Measurements from ENCODE around the gene DSCAML1.

The DSCAML1 gene

DNA sequence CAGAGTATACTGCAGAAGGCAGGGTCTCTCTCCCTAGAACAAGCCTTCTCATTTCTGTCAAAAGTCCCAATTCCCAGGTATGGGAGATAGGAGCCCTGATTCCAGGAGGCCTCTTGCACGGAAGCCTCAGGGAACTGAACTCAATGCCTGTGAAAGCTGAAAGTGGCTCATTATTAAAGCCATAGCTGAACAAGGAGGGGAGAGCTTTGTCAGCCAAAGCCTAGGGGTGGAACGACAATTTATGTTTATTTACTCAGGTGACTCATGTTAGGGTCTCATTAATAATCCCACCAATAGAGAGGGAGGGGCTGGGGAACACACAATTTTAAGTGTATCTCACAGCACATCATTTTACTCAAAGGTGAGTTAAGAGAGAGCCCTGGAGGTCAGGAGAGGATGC, 44.9 kb downstream of the DSCAML1 start:
- no peak for DNase-seq (ENCODE audit: low spot score)

DNA sequence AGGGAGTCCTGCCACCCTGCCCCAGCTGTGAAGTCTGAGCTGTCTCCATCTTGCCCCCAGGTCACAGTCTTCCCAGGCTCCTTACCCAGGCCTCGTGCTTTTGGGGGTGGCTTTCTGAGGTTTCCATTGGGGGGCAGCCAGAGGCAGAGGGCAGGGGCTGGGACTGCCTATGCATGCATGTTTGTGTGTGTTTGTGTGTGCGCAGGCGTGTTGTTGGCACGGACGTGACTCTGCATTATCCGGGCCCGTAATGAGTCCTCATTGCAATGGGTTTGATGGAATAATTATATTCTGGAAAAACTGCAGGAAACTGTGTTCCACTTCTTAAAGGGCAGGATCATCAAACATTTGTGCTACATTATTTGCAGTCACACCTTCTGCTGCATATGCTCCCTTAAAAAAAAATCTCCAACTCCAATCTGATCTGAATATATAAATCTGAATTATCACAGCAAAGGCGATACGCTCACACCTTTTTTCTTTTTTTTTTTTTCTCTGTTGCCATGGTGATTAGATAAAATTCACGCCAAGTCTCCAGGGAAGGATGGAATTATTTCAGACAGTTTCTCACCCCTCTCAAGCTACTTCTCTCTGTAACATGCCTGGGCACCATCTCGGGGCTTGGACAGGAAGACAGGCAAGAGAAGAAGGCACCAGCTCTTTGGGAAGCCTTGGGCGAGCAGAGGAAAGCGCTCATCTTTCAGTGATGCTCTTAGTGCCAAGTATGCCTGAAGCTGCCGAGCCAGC, 45.9 kb downstream of the DSCAML1 start:
- DNase-seq (ENCODE audit: low spot score), result no peak

DNA sequence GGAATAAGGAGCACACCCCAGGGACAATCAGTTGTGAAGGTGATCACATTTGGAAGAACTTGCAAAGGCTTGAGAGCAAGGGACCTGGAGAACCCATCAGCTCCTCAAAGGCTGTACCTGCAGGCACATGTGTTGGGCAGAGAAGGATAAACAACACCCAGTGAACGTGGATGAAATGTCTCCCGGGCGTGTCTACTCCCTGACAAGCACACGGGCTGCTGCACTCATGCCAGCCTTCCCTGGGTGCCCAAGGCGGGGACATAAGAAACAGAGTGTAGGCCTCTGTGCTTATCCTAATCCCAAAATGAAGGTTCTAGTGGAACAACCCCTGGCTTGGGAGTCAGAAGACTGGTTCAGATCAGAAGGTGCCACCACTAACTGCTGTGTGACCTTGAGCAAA, 46.7 kb downstream of the DSCAML1 start:
- DNase-seq (ENCODE audit: low spot score), result no peak

DNA sequence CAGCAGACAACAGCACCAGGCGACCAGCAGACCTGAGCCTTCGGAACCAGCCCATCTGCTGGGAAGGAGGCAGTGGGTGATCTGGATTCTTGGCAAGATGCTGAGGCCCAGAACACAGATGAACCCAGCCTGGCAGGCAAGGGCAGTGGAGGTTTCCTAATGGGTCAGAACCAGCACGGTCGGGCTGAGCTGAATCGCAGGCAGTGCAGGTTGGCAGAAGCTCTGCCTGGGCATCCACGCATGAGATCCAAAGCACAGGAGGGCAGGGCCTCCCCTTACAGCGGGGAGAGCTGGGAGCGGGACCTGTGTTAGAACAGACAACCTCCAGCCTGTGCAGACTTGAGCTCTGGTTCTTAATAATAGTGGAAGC, 47.5 kb downstream of the DSCAML1 start:
- DNase-seq (ENCODE audit: low spot score), result no peak

GRCh38 chr11:117748771-117749540, 48.1 kb downstream of the DSCAML1 start:
- DNase-seq (ENCODE audit: low spot score), result no peak

DNA sequence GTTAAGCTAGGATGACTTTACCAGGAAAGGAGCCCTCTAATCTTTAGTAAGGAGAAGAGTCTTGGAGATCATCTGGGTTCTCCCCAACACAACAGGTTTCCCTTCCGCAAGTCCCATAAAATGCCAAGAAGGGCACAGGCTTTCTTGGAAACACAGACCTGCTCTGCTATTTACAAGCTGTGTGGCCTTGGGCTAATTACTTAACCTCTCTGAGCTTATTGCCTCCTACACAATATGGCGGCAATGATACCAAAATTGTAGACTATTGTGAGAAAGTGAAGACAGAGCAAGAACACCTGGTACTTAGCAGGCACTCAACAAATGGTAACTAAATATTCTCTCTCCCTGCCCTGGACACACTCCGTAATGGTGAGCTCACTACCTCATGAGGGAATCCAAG, 49.1 kb downstream of the DSCAML1 start:
- DNase-seq (ENCODE audit: low spot score), result no peak

DNA sequence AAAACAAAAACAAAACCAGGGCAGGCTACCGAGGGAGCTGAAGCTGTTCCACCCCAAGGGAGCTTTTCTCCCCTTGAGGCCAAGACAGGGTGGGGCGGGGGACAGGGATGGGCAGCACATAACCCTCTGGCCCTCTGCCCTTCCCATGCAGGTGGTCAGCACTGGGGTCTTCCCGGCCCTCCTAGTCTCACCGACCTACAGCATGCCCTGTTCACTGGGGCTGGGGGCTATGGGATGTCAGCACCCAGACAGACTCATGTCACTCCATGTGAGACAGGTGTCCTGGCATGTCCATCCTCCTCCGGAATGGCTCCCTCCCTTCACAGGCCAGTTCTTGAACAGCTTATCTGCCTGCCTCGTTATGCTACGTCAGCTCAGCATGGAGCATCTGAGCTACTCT, 51.7 kb downstream of the DSCAML1 start:
- DNase-seq (ENCODE audit: low spot score), result no peak

- no peak for DNase-seq (ENCODE audit: low spot score)
Observed at GRCh38 chr11:117744471-117745150, 52.4 kb downstream of the DSCAML1 start.

DNA sequence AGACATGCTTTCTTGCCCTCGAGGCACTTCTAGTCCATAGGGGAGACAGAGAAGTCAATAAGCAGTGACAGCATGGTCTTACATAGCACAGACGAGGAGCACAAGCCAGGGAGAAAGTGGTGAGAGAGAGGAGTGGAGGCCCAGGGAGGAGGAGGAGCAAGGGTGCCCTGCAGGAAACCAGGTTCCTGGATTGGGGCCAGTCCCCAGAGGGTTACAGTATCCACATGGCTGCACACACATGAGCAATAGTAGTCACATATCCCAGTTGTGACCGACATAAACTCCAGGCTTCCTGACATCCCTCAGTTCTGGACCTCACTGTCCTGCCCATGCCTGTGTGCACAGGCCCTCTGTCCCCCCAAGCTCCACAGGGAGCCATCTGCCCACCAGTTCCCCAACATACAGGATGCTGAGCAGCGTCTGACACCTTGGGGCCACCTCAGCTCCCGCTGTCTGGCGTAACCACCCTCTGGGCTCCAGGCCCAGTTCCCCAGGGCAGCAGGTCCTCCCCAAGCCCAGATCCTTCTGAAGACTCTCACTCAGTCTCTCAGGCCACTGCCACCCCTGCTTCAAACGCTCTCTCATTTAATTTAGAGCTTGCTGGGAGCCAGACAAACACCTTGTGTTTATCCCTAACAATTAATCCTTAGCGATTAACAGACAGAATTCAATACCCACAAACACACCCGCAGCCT, 53.7 kb downstream of the DSCAML1 start:
- no peak for DNase-seq (ENCODE audit: low spot score)

GRCh38 chr11:117738246-117738957, 58.6 kb downstream of the DSCAML1 start:
- no peak for DNase-seq (ENCODE audit: low spot score)

DNA sequence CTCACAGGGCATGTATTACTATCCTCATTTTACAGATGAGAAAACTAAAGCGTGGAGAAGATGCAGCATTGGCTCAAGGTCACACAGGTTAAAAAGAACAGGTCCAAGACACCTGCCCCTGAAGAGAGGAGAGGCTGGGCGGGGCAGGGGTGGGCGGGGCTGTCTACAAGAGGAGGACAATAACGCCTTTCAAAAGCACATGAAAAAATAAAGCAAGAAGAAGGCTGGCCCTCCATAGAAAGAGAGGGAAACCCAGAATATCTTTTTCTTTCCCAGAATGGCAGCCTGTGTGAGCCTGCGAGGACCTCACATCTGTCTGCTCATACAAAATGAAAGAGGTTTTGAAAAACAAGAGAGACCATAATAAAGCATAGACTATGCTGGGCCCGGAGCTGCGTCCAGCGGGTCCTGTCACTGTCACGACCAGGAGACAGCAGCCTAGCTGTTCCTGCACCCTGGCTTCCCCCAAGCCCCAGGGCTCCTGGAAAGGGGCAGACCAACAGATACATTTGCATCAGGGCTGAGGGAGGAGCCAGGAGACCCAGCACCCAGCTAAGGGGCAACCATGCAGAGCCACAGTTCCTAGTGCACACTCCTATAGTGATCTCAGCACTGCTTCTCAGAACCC, 61.6 kb downstream of the DSCAML1 start:
- DNase-seq (ENCODE audit: low spot score), result peak; percentile 82

DNA sequence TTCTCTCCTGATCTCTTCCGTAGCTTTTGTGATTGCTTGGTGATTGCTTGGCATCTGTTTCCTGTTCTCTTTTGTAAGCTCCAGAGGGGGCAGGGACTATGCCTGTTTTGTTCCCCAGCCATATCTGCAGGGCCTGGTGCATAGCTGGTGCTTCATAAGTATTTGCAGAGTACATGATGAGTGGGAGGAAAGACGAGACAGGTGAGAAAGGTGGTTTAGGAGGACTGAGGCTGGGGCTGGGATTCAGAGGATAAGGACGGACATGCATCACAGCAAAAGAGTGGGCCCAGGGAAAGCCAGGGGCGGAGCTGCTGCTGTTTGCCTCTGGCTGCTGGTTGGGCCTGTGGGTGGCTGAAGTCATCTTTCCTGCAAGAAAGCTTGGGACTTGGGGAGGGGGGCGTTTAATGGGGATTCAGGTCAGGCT, 62.4 kb downstream of the DSCAML1 start:
- DNase-seq (ENCODE audit: low spot score), result no peak

DNA sequence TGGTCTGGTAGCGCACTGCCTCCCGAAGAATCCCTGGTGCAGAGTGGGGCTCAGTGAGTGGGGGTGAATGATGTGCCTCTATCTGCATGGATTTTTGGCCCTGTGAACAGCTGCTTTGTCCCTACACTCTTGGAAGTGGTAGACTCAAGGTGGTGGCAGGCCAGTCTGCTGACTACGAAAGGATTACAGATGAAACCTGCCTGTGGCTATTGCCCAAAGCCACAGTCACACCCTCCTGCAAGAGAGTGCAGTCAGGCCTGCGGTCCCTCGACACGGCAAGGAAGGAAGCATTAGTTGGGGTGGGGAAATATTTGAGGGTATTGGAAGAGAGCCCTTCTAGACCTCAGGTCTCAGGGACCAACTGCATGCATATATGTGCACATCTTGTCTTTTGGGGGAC, 63.7 kb downstream of the DSCAML1 start:
- DNase-seq (ENCODE audit: low spot score), result no peak

DNA sequence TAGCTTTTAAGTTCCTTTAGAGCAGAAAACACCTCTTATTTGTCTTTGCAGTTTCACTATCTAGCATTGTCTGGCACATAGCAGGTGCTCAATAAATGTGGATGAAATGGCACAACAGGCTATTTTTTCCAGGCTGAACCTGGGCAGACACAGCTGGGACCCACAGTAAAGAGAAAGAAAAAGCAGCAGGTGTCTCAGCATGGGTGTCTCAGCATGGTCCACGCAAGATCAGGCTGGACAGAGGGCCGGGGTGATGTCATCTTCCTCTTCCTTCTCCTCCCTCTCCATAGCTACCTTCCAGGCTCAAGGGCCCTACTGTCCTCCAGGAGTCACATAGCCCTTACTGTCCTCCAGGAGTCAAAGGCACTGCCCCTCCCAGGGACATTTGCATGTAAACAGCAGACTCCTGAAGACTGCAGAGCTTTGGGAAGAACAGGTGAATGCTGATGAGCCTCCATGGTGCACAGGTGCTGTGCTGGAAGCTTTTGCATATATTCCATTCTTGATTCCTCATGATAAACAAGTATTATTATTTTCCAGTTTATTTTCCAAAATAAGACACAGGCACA, 65.2 kb downstream of the DSCAML1 start:
- no peak for DNase-seq (ENCODE audit: low spot score)

GRCh38 chr11:117730208-117730800, 66.7 kb downstream of the DSCAML1 start:
- no peak for DNase-seq (ENCODE audit: low spot score)

- peak; percentile 74 for DNase-seq (ENCODE audit: low spot score)
Observed at GRCh38 chr11:117725048-117725734, 71.8 kb downstream of the DSCAML1 start.

GRCh38 chr11:117724621-117725020, 72.4 kb downstream of the DSCAML1 start:
- no peak for DNase-seq (ENCODE audit: low spot score)

DNA sequence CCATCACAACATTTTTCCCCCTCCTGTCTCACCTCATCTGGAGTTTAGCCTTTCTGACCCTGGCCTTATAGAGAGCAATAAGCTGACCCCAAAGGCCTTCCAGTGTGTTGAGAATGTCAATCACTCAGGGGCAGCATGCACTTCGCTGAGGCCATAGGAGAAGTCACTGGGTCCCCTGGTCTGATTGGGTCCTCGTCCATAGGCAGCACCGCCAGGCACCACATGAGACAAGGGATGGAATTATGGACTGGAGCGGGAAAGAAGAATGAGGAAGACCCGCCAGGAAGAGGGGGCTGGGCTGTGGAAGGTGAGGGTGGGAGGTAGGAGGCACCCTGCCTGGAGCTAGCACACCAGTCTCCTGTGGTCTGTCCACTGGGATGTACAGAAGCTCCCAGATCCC, 72.9 kb downstream of the DSCAML1 start:
- peak; percentile 71 for DNase-seq (ENCODE audit: low spot score)

- DNase-seq (ENCODE audit: low spot score), result no peak
Observed at GRCh38 chr11:117723277-117724024, 73.6 kb downstream of the DSCAML1 start.
